GM19238 (cell line): ENCODE results near the gene CCDC28A.
"Not testable (repeated sequence)": the region's sequence is repeated elsewhere in the genome, so short reads cannot be mapped to it uniquely, and the experiment has no call there.

Source experiments
- DNase-seq: peaks from one replicate; pipeline ENCODE4 v3.0.0; 2011; ENCODE audit warnings: low spot score; ENCODE audit not compliant: insufficient read length

Gene CCDC28A

GRCh38 chr6:138773177-138774091 lies at the start of gene CCDC28A:
CCDC28A (plus strand) TSS chr6:138773769; CDS start chr6:138776121, 2,352 bp downstream.
- DNase-seq: peak; percentile 70

- no peak for DNase-seq
Observed at GRCh38 chr6:138724015-138724414, 49.6 kb upstream of the CCDC28A start.

- DNase-seq: no peak
Observed at GRCh38 chr6:138726066-138726756, 47.4 kb upstream of the CCDC28A start.

GRCh38 chr6:138726757-138727097 lies 46.8 kb upstream of the CCDC28A start:
- DNase-seq: no peak

- DNase-seq: no peak
Observed at GRCh38 chr6:138727182-138727581, 46.4 kb upstream of the CCDC28A start.

GRCh38 chr6:138728662-138729061 lies 44.9 kb upstream of the CCDC28A start:
- no peak for DNase-seq

- not testable (repeated sequence) for DNase-seq
Observed at GRCh38 chr6:138730037-138730436, 43.5 kb upstream of the CCDC28A start.

- no peak for DNase-seq
Observed at GRCh38 chr6:138734585-138734984, 39.0 kb upstream of the CCDC28A start.

- no peak for DNase-seq
Observed at GRCh38 chr6:138736640-138737039, 36.9 kb upstream of the CCDC28A start.

GRCh38 chr6:138752017-138752416 lies 21.6 kb upstream of the CCDC28A start:
- no peak for DNase-seq

- DNase-seq: no peak
Observed at GRCh38 chr6:138757136-138757535, 16.4 kb upstream of the CCDC28A start.

GRCh38 chr6:138765896-138766655 lies 7.5 kb upstream of the CCDC28A start:
- DNase-seq: no peak

GRCh38 chr6:138769102-138769676 lies 4.4 kb upstream of the CCDC28A start:
- no peak for DNase-seq

GRCh38 chr6:138772596-138773176 lies 883 bp upstream of the CCDC28A start:
- no peak for DNase-seq

GRCh38 chr6:138774370-138774769 lies 801 bp downstream of the CCDC28A start:
- DNase-seq: no peak

- no peak for DNase-seq
Observed at GRCh38 chr6:138776659-138777058, 3.1 kb downstream of the CCDC28A start.

- DNase-seq: no peak
Observed at GRCh38 chr6:138778331-138778730, 4.8 kb downstream of the CCDC28A start.

- DNase-seq: no peak
Observed at GRCh38 chr6:138782243-138782642, 8.7 kb downstream of the CCDC28A start.

- DNase-seq: no peak
Observed at GRCh38 chr6:138785079-138785478, 11.5 kb downstream of the CCDC28A start.

- DNase-seq: no peak
Observed at GRCh38 chr6:138785980-138786379, 12.4 kb downstream of the CCDC28A start.

GRCh38 chr6:138787138-138787537 lies 13.6 kb downstream of the CCDC28A start:
- DNase-seq: no peak
